ENCODE data around the gene NSF.

DNA sequence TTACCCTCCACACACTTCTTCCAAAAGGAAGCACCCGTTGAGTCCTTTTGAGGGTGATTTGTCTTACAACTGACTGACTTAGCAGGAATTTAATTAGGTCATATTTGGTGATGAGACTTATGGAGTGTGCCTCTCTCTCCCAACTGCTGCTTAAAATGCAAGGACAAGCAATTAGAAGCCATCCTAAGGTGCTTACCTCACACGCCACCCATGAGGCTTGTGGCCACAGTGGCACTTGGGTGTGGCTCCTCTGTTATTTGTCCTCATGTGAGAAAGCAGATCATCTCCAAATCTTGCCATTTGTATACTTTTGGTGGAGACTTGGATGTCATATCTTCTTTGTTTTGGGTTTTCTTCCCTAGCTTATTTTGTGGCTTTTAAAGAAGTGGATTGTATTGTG lies 166.4 kb downstream of the NSF start:
- TF ChIP-seq, protein P1, sequence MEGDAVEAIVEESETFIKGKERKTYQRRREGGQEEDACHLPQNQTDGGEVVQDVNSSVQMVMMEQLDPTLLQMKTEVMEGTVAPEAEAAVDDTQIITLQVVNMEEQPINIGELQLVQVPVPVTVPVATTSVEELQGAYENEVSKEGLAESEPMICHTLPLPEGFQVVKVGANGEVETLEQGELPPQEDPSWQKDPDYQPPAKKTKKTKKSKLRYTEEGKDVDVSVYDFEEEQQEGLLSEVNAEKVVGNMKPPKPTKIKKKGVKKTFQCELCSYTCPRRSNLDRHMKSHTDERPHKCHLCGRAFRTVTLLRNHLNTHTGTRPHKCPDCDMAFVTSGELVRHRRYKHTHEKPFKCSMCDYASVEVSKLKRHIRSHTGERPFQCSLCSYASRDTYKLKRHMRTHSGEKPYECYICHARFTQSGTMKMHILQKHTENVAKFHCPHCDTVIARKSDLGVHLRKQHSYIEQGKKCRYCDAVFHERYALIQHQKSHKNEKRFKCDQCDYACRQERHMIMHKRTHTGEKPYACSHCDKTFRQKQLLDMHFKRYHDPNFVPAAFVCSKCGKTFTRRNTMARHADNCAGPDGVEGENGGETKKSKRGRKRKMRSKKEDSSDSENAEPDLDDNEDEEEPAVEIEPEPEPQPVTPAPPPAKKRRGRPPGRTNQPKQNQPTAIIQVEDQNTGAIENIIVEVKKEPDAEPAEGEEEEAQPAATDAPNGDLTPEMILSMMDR (IDR thresholded peaks at IDR 0.05), result no peak
- no peak for TF ChIP-seq POLR2A (IDR thresholded peaks at IDR 0.05)
